HFFc6 (cell line): ENCODE results near the gene SLC29A3. TPM values are rescaled to one million over a fixed set of nuclear protein-coding genes. Genes with fewer than 3 reads are reported as not detected.
"Not testable (repeated sequence)": the region's sequence is repeated elsewhere in the genome, so short reads cannot be mapped to it uniquely, and the experiment has no call there.

Experiments
- DNase-seq: peaks from one replicate; pipeline ENCODE4 v3.0.0-alpha.2; 2018
- H3K27ac Mint-ChIP-seq: 2 replicates; pipeline ENCODE4 v1.8.0; 2020; ENCODE audit warnings: mild to moderate bottlenecking, mixed read lengths
- H3K27me3 Mint-ChIP-seq: 2 replicates; pipeline ENCODE4 v1.8.0; 2021; ENCODE audit warnings: mild to moderate bottlenecking, moderate library complexity, mixed read lengths; ENCODE audit not compliant: insufficient read depth
- H3K36me3 Mint-ChIP-seq: 2 replicates; pipeline ENCODE4 v1.8.0; 2021; ENCODE audit warnings: low read depth, mixed read lengths
- H3K4me1 Mint-ChIP-seq: 2 replicates; pipeline ENCODE4 v1.8.0; 2020; ENCODE audit warnings: low read depth, mixed read lengths
- H3K4me3 Mint-ChIP-seq: 2 replicates; pipeline ENCODE4 v1.8.0; 2020; ENCODE audit warnings: mild to moderate bottlenecking, moderate library complexity, mixed read lengths
- H3K9me3 Mint-ChIP-seq: 2 replicates; pipeline ENCODE4 v1.8.0; 2020; ENCODE audit warnings: mild to moderate bottlenecking, mixed read lengths
- CTCF ChIP-seq: fragments of 200-600 bp; sonication (generic); IDR thresholded peaks from 2 replicates; pipeline ENCODE4 v1.5.0; 2021; ENCODE audit warnings: antibody characterized with exemption, mild to moderate bottlenecking
- total RNA-seq, 6 experiments: library from RNA; stranded (reverse); fragmentation: NEBNext Ultra II Directional; extraction: Animal tissue kit (Norgen Biotek cat#: 25700); gene quantifications; 2 replicates in 1 of 6; 3 replicates in 5 of 6; pipeline ENCODE4 v1.2.3, GENCODE V29; 2021

Gene SLC29A3
- total RNA-seq, 6 experiments from 2014 or later = 2.1 to 4.4 (median 2.7) TPM

GRCh38 chr10:71296086-71296485 lies 23.0 kb upstream of the SLC29A3 start:
- Mint-ChIP-seq H3K9me3 (no peaks in the 10 kb centered on the region), H3K36me3 (no peaks in the 10 kb centered on the region), H3K4me3 (no peak overlapping the region), H3K4me1 (no peaks in the 10 kb centered on the region), H3K27me3 (peaks cover 3% of the 10 kb centered on the region), H3K27ac (no peak overlapping the region)
- no peak for DNase-seq
- no peak for TF ChIP-seq CTCF

- H3K27me3 Mint-ChIP-seq, DNase-seq, H3K27ac Mint-ChIP-seq, H3K36me3 Mint-ChIP-seq, H3K9me3 Mint-ChIP-seq, H3K4me1 Mint-ChIP-seq, H3K4me3 Mint-ChIP-seq: not testable (repeated sequence)
Measured at GRCh38 chr10:71296811-71297210, 22.2 kb upstream of the SLC29A3 start.

- Mint-ChIP-seq H3K4me3 (no peak overlapping the region), H3K4me1 (no peaks in the 10 kb centered on the region), H3K27ac (no peak overlapping the region), H3K27me3 (peaks cover 3% of the 10 kb centered on the region), H3K36me3 (no peaks in the 10 kb centered on the region), H3K9me3 (no peaks in the 10 kb centered on the region)
- no peak for TF ChIP-seq CTCF
- no peak for DNase-seq
Measured at GRCh38 chr10:71297343-71297742, 21.7 kb upstream of the SLC29A3 start.

GRCh38 chr10:71299071-71299785 lies 19.8 kb upstream of the SLC29A3 start:
- Mint-ChIP-seq H3K36me3 (no peaks in the 10 kb centered on the region), H3K4me1 (no peaks in the 10 kb centered on the region), H3K27ac (no peak overlapping the region), H3K9me3 (no peaks in the 10 kb centered on the region), H3K27me3 (peaks cover 2% of the 10 kb centered on the region), H3K4me3 (no peak overlapping the region)
- DNase-seq = no peak
- TF ChIP-seq CTCF = no peak

- Mint-ChIP-seq H3K27me3 (no peaks in the 10 kb centered on the region; the same call in none of the 2 replicates), H3K27ac (no peak overlapping the region), H3K4me3 (no peak overlapping the region), H3K36me3 (no peaks in the 10 kb centered on the region), H3K4me1 (no peaks in the 10 kb centered on the region), H3K9me3 (no peaks in the 10 kb centered on the region)
- DNase-seq = no peak
- TF ChIP-seq CTCF = no peak
Measured at GRCh38 chr10:71300555-71301370, 18.3 kb upstream of the SLC29A3 start.

- no peak overlapping the region for H3K27ac Mint-ChIP-seq
- no peaks in the 10 kb centered on the region for H3K9me3 Mint-ChIP-seq
- DNase-seq = no peak
- H3K4me3 Mint-ChIP-seq = no peak overlapping the region
- H3K36me3 Mint-ChIP-seq = no peaks in the 10 kb centered on the region
- H3K27me3 Mint-ChIP-seq = peaks cover 3% of the 10 kb centered on the region
- no peaks in the 10 kb centered on the region for H3K4me1 Mint-ChIP-seq
- no peak for TF ChIP-seq CTCF
Measured at GRCh38 chr10:71301371-71301916, 17.6 kb upstream of the SLC29A3 start.
